ENCODE measurements around the gene ROPN1L.

The ROPN1L gene

DNA sequence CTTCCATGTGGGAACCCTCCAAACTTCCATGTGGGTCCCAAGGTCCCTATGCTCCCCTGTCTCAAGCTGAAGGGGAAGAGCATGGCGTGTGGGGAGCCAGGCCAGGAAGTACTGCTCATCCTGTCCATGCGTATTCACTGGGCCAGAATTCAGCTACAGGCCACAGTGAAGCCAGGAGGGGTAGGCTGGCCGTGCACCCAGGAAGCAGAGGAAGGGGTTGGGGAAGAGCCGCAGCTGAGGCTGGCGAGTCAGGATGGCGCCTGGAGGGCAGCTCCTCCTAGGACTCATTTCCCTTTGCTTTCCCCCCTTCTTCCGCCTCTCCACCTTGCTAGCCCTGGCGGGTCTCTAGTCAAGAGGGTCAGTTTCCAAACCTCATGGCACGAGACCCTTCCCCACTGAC lies 57.4 kb downstream of the ROPN1L start:
- no peaks in the 10 kb centered on the region for H3K36me3 ChIP-seq (ENCODE audit: control insufficient read depth, low read length)
- H3K4me2 ChIP-seq (ENCODE audit: low read length): no peak overlapping the region
- no peaks in the 10 kb centered on the region for H3F3A ChIP-seq (ENCODE audit: control insufficient read depth, insufficient read depth)
- no peaks in the 10 kb centered on the region for H4K20me1 ChIP-seq (ENCODE audit: control insufficient read depth, insufficient read depth, low read depth, low read length)
- no peaks in the 10 kb centered on the region for H3K9me2 ChIP-seq (replicated peaks; ENCODE audit: control insufficient read depth, low read length)
- no peak for TF ChIP-seq EZH2phosphoT487 (IDR thresholded peaks at IDR 0.05; ENCODE audit: borderline replicate concordance, low read length)
- TF ChIP-seq, protein P1, sequence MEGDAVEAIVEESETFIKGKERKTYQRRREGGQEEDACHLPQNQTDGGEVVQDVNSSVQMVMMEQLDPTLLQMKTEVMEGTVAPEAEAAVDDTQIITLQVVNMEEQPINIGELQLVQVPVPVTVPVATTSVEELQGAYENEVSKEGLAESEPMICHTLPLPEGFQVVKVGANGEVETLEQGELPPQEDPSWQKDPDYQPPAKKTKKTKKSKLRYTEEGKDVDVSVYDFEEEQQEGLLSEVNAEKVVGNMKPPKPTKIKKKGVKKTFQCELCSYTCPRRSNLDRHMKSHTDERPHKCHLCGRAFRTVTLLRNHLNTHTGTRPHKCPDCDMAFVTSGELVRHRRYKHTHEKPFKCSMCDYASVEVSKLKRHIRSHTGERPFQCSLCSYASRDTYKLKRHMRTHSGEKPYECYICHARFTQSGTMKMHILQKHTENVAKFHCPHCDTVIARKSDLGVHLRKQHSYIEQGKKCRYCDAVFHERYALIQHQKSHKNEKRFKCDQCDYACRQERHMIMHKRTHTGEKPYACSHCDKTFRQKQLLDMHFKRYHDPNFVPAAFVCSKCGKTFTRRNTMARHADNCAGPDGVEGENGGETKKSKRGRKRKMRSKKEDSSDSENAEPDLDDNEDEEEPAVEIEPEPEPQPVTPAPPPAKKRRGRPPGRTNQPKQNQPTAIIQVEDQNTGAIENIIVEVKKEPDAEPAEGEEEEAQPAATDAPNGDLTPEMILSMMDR (IDR thresholded peaks at IDR 0.05; ENCODE audit: low read depth, low read length, poor library complexity, severe bottlenecking): no peak
- H3K79me2 ChIP-seq (ENCODE audit: control insufficient read depth, low read length): no peaks in the 10 kb centered on the region
- H3K27ac ChIP-seq (ENCODE audit: low read depth, low read length): no peak overlapping the region
- no peaks in the 10 kb centered on the region for H3K27me3 ChIP-seq (ENCODE audit: control insufficient read depth, low read length)
- H3K9me3 ChIP-seq (ENCODE audit: control insufficient read depth, insufficient read depth, low read length): peaks cover 11% of the 10 kb centered on the region; the same call in 1 of the 2 replicates
- H3K4me3 ChIP-seq (ENCODE audit: low read length): no peak overlapping the region
- H3K4me1 ChIP-seq (ENCODE audit: control insufficient read depth, low read length): peaks cover 11% of the 10 kb centered on the region

DNA sequence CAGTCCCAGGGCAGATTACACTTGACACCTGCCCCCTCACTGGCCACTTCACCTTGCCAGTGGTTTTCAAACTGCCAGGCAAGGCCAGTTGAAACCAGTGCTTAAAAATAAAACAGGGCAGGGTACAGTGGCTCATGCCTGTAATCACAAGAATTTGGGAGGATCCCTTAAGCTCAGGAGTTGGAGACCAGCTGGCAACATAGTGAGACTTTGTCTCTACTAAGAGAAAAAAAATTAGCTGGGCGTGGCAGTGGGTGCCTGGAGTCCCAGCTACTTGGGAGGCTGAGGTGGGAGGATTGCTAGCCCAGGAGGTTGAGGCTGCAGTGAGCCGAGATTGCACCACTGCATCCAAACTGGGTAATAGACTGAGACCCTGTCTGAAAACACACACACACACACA lies 58.1 kb downstream of the ROPN1L start:
- TF ChIP-seq, protein P1 (IDR thresholded peaks at IDR 0.05; ENCODE audit: low read depth, low read length, poor library complexity, severe bottlenecking): no peak
- TF ChIP-seq EZH2phosphoT487 (IDR thresholded peaks at IDR 0.05; ENCODE audit: borderline replicate concordance, low read length): no peak
- Histone ChIP-seq H3F3A (ENCODE audit: control insufficient read depth, insufficient read depth) (no peaks in the 10 kb centered on the region), H3K36me3 (ENCODE audit: control insufficient read depth, low read length) (no peaks in the 10 kb centered on the region), H3K9me3 (ENCODE audit: control insufficient read depth, insufficient read depth, low read length) (peaks cover 4% of the 10 kb centered on the region; the same call in 1 of the 2 replicates), H3K4me2 (ENCODE audit: low read length) (no peak overlapping the region), H4K20me1 (ENCODE audit: control insufficient read depth, insufficient read depth, low read depth, low read length) (no peaks in the 10 kb centered on the region), H3K27me3 (ENCODE audit: control insufficient read depth, low read length) (no peaks in the 10 kb centered on the region), H3K79me2 (ENCODE audit: control insufficient read depth, low read length) (no peaks in the 10 kb centered on the region), H3K4me3 (ENCODE audit: low read length) (no peak overlapping the region), H3K9me2 (replicated peaks; ENCODE audit: control insufficient read depth, low read length) (no peaks in the 10 kb centered on the region), H3K4me1 (ENCODE audit: control insufficient read depth, low read length) (peaks cover 14% of the 10 kb centered on the region), H3K27ac (ENCODE audit: low read depth, low read length) (no peak overlapping the region)

DNA sequence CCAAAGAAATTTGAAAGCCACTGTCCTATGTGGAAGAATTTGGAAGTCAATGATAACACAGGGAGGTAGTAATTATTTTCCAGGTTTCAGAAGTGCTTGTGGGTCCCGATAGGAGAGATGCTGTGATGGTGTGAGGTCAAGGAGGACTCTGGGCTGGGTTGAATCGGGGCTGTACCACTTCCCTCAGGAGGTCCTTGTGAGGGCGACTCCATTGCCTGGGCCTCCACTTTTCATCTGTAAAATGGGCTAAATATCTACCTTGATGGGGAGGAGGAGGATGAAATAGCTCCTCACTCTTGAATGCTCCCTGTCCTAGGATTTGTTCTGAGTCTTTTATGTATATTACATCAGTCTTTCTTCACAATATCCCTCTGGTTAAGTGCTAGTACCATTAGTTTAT lies 59.0 kb downstream of the ROPN1L start:
- no peak overlapping the region for H3K27ac ChIP-seq (ENCODE audit: low read depth, low read length)
- no peak for TF ChIP-seq EZH2phosphoT487 (IDR thresholded peaks at IDR 0.05; ENCODE audit: borderline replicate concordance, low read length)
- TF ChIP-seq, protein P1 (IDR thresholded peaks at IDR 0.05; ENCODE audit: low read depth, low read length, poor library complexity, severe bottlenecking): no peak
- no peaks in the 10 kb centered on the region for H3K27me3 ChIP-seq (ENCODE audit: control insufficient read depth, low read length)
- H3K9me2 ChIP-seq (replicated peaks; ENCODE audit: control insufficient read depth, low read length): no peaks in the 10 kb centered on the region
- no peaks in the 10 kb centered on the region for H3K79me2 ChIP-seq (ENCODE audit: control insufficient read depth, low read length)
- no peaks in the 10 kb centered on the region for H3K9me3 ChIP-seq (ENCODE audit: control insufficient read depth, insufficient read depth, low read length)
- H3K36me3 ChIP-seq (ENCODE audit: control insufficient read depth, low read length): no peaks in the 10 kb centered on the region
- peaks cover 23% of the 10 kb centered on the region for H3K4me1 ChIP-seq (ENCODE audit: control insufficient read depth, low read length)
- H3K4me3 ChIP-seq (ENCODE audit: low read length): no peak overlapping the region
- H4K20me1 ChIP-seq (ENCODE audit: control insufficient read depth, insufficient read depth, low read depth, low read length): no peaks in the 10 kb centered on the region
- H3K4me2 ChIP-seq (ENCODE audit: low read length): no peak overlapping the region
- no peaks in the 10 kb centered on the region for H3F3A ChIP-seq (ENCODE audit: control insufficient read depth, insufficient read depth)
